H1 (cell line): Measurements from ENCODE around the gene BARX2. TPM values are rescaled to one million over a fixed set of nuclear protein-coding genes. Genes with fewer than 3 reads are reported as not detected.

Experiments
- CTCF ChIA-PET: fragments of 300-600 bp; sonication (Branson Sonifier 250); formaldehyde crosslinking; loops from one replicate; lab custom pipeline; 2021; ENCODE audit not compliant: partially characterized antibody; lab: Charles Lee
- POLR2A ChIA-PET: fragments of 300-600 bp; sonication (Branson Sonifier 250); formaldehyde crosslinking; loops from one replicate; lab custom pipeline; 2021; ENCODE audit warnings: inconsistent platforms; ENCODE audit not compliant: partially characterized antibody; lab: Charles Lee
- DNase-seq, 2 experiments: peaks; one replicate each; pipeline versions ENCODE4 v3.0.0 to v3.0.0-alpha.2; 2010 to 2022; ENCODE audit warnings: low spot score in 2 of 2, low read depth in 1 of 2, mixed read lengths in 1 of 2
- FAIRE-seq: peaks from 2 replicates; lab custom pipeline; 2011; peaks lifted over from hg19 to GRCh38; lab: Jason Lieb, UNC
- H2AFZ ChIP-seq: 2 replicates; pipeline ENCODE4 v1.8.1; 2012; ENCODE audit warnings: low read length, inconsistent platforms
- H2AK5ac ChIP-seq: 2 replicates; pipeline ENCODE4 v1.6.1; 2013; ENCODE audit warnings: low read depth, low read length
- H2BK120ac ChIP-seq: replicated peaks from 2 replicates; pipeline ENCODE3; 2013; ENCODE audit warnings: low read depth, low read length, inconsistent platforms
- H2BK12ac ChIP-seq: 2 replicates; pipeline ENCODE4 v1.6.1; 2013; ENCODE audit warnings: low read depth, low read length
- H2BK15ac ChIP-seq: 2 replicates; pipeline ENCODE4 v1.6.1; 2013; ENCODE audit warnings: low read length
- H2BK20ac ChIP-seq: 2 replicates; pipeline ENCODE4 v1.6.1; 2013; ENCODE audit warnings: low read length
- H2BK5ac ChIP-seq: 2 replicates; pipeline ENCODE4 v1.6.1; 2013; ENCODE audit warnings: low read depth, low read length
- H3K14ac ChIP-seq: 2 replicates; pipeline ENCODE4 v1.6.1; 2013; ENCODE audit warnings: inconsistent platforms; ENCODE audit not compliant: insufficient read length
- H3K18ac ChIP-seq: 2 replicates; pipeline ENCODE4 v1.6.1; 2013; ENCODE audit warnings: low read length; ENCODE audit errors: extremely low read depth
- H3K23ac ChIP-seq: 2 replicates; pipeline ENCODE4 v1.6.1; 2013; ENCODE audit warnings: inconsistent platforms; ENCODE audit not compliant: insufficient read length
- H3K23me2 ChIP-seq: 2 replicates; pipeline ENCODE4 v1.6.1; 2013; ENCODE audit warnings: low read depth, low read length
- H3K27ac ChIP-seq: 2 replicates; pipeline ENCODE4 v1.6.1; 2011; ENCODE audit warnings: low read depth, low read length, inconsistent platforms
- H3K27me3 ChIP-seq, 4 experiments: replicated peaks in 1 of 4; 1 replicate in 1 of 4; 2 replicates in 3 of 4; pipeline versions ENCODE4 v1.6.1 to v1.8.1; 2011 to 2013; ENCODE audit warnings: low read length in 3 of 4, mild to moderate bottlenecking in 3 of 4, inconsistent platforms in 2 of 4, mixed read lengths in 2 of 4, moderate library complexity in 1 of 4; ENCODE audit not compliant: control insufficient read depth in 3 of 4, insufficient read depth in 3 of 4; ENCODE audit errors: extremely low read depth in 1 of 4
- H3K36me3 ChIP-seq, 4 experiments: 2 replicates each; pipeline versions ENCODE4 v1.6.1 to v1.8.1; 2011 to 2013; ENCODE audit warnings: mild to moderate bottlenecking in 4 of 4, low read length in 3 of 4, moderate library complexity in 2 of 4, control low read depth in 1 of 4, inconsistent platforms in 1 of 4; ENCODE audit not compliant: insufficient read depth in 4 of 4, control insufficient read depth in 2 of 4
- H3K4ac ChIP-seq: replicated peaks from 2 replicates; pipeline ENCODE3; 2013; ENCODE audit warnings: low read length, low read depth, mixed read lengths, inconsistent platforms; ENCODE audit not compliant: insufficient read length
- H3K4me1 ChIP-seq, 4 experiments: replicated peaks in 1 of 4; 1 replicate in 1 of 4; 2 replicates in 3 of 4; pipeline versions ENCODE4 v1.6.1 to v1.8.1; 2011 to 2013; ENCODE audit warnings: low read length in 3 of 4, inconsistent platforms in 2 of 4, mixed read lengths in 1 of 4; ENCODE audit not compliant: insufficient read depth in 4 of 4, control insufficient read depth in 3 of 4
- H3K4me2 ChIP-seq, 2 experiments: 2 replicates each; pipeline versions ENCODE4 v1.6.1 to v1.8.1; 2011 to 2013; ENCODE audit warnings: low read depth in 2 of 2, low read length in 2 of 2, control low read depth in 1 of 2, inconsistent platforms in 1 of 2, mild to moderate bottlenecking in 1 of 2; ENCODE audit not compliant: insufficient read depth in 1 of 2
- H3K4me3 ChIP-seq, 4 experiments: fragments of 200-600, 300-600 bp in 1 of 4; sonication (generic), shearing (Covaris generic), sonication (Bioruptor Twin) in 1 of 4; 2 replicates each; pipeline versions ENCODE4 v1.5.1 to v1.8.1; 2011 to 2016; ENCODE audit warnings: low read length in 4 of 4, low read depth in 3 of 4, control low read depth in 2 of 4, inconsistent platforms in 2 of 4, mild to moderate bottlenecking in 2 of 4, mixed read lengths in 1 of 4, moderate library complexity in 1 of 4; ENCODE audit not compliant: insufficient read depth in 2 of 4; ENCODE audit errors: extremely low read depth in 1 of 4
- H3K56ac ChIP-seq: replicated peaks from 2 replicates; pipeline ENCODE3; 2013; ENCODE audit warnings: low read depth, mild to moderate bottlenecking, mixed read lengths, low read length, inconsistent platforms; ENCODE audit not compliant: insufficient read length
- H3K79me1 ChIP-seq: 2 replicates; pipeline ENCODE4 v1.6.1; 2013; ENCODE audit warnings: low read depth, low read length, control low read depth
- H3K79me2 ChIP-seq, 2 experiments: 2 replicates each; pipeline versions ENCODE4 v1.6.1 to v1.8.1; 2012 to 2013; ENCODE audit warnings: low read length in 2 of 2, mild to moderate bottlenecking in 2 of 2, inconsistent platforms in 1 of 2; ENCODE audit not compliant: insufficient read depth in 2 of 2, control insufficient read depth in 1 of 2
- H3K9ac ChIP-seq, 4 experiments: replicated peaks in 1 of 4; 1 replicate in 1 of 4; 2 replicates in 3 of 4; pipeline versions ENCODE4 v1.6.1 to v1.8.1; 2011 to 2013; ENCODE audit warnings: low read depth in 3 of 4, low read length in 3 of 4, control low read depth in 2 of 4, mild to moderate bottlenecking in 2 of 4, moderate library complexity in 2 of 4, inconsistent platforms in 1 of 4; ENCODE audit errors: extremely low read depth in 1 of 4
- H3K9me3 ChIP-seq, 2 experiments: 2 replicates each; pipeline versions ENCODE4 v1.6.1 to v1.8.1; 2012 to 2013; ENCODE audit warnings: mild to moderate bottlenecking in 2 of 2, moderate library complexity in 2 of 2, control low read depth in 1 of 2, inconsistent platforms in 1 of 2, low read depth in 1 of 2, low read length in 1 of 2, mixed read lengths in 1 of 2; ENCODE audit not compliant: insufficient read depth in 2 of 2
- H4K20me1 ChIP-seq, 2 experiments: replicated peaks in 1 of 2; 2 replicates each; pipeline versions ENCODE3 to v1.8.1; 2011 to 2013; ENCODE audit warnings: inconsistent platforms in 2 of 2, low read length in 2 of 2, mild to moderate bottlenecking in 1 of 2; ENCODE audit not compliant: insufficient read depth in 2 of 2, control insufficient read depth in 1 of 2
- H4K5ac ChIP-seq: 2 replicates; pipeline ENCODE4 v1.6.1; 2013; ENCODE audit warnings: low read length, low read depth, mixed read lengths, inconsistent platforms; ENCODE audit not compliant: insufficient read length
- H4K8ac ChIP-seq: 2 replicates; pipeline ENCODE4 v1.8.0; 2013; ENCODE audit warnings: mild to moderate bottlenecking, moderate library complexity, low read length, inconsistent platforms; ENCODE audit not compliant: insufficient read depth; ENCODE audit errors: extremely low read depth
- H4K91ac ChIP-seq: replicated peaks from 2 replicates; pipeline ENCODE3; 2013; ENCODE audit warnings: low read length, mixed read lengths, inconsistent platforms; ENCODE audit not compliant: insufficient read length
- EP300 ChIP-seq, 2 experiments: IDR thresholded peaks; 1 replicate in 1 of 2; 2 replicates in 1 of 2; pipeline ENCODE4 v1.6.1; 2011 to 2012; ENCODE audit warnings: low read depth in 2 of 2, low read length in 2 of 2, mild to moderate bottlenecking in 2 of 2, borderline replicate concordance in 1 of 2, inconsistent platforms in 1 of 2, moderate library complexity in 1 of 2
- EZH2 ChIP-seq: fragments of 200-600 bp; sonication (generic); IDR thresholded peaks from 2 replicates; pipeline ENCODE4 v1.7.1; 2012; ENCODE audit warnings: low read depth, mild to moderate bottlenecking, moderate library complexity, low read length, inconsistent platforms; ENCODE audit not compliant: severe bottlenecking
- GABPA ChIP-seq: IDR thresholded peaks from 2 replicates; pipeline ENCODE4 v1.6.1; 2011; ENCODE audit warnings: mild to moderate bottlenecking, low read length, moderate library complexity, borderline replicate concordance; ENCODE audit not compliant: insufficient read depth
- GTF2F1 ChIP-seq: IDR thresholded peaks from 2 replicates; pipeline ENCODE4 v1.6.1; 2012; ENCODE audit warnings: low read depth, low read length, improper control_type of control experiment, borderline replicate concordance
- NRF1 ChIP-seq: IDR thresholded peaks from 2 replicates; pipeline ENCODE4 v1.6.1; 2011; ENCODE audit warnings: mild to moderate bottlenecking, low read depth, low read length, improper control_type of control experiment
- SP4 ChIP-seq: IDR thresholded peaks from 2 replicates; pipeline ENCODE4 v1.6.1; 2012; ENCODE audit warnings: low read length, inconsistent platforms
- TAF1 ChIP-seq: IDR thresholded peaks from 2 replicates; pipeline ENCODE4 v1.6.1; 2011; ENCODE audit warnings: mild to moderate bottlenecking, low read depth, low read length
- TCF12 ChIP-seq: IDR thresholded peaks from 2 replicates; pipeline ENCODE4 v1.6.1; 2011; ENCODE audit warnings: low read depth, mild to moderate bottlenecking, low read length
- WGBS, 2 experiments: shearing (Covaris generic) in 1 of 2; methylation state at CpG; one replicate each; pipeline versions ENCODE4 v1.1.6 to v1.1.7; 2013 to 2015; ENCODE audit warnings: low lambda C conversion rate in 2 of 2, mixed read lengths in 2 of 2, inconsistent platforms in 1 of 2, low coverage in 1 of 2, missing lambda C conversion rate in 1 of 2; ENCODE audit not compliant: insufficient replicate concordance in 2 of 2, insufficient coverage in 1 of 2, insufficient read length in 1 of 2; ENCODE audit errors: extremely low coverage in 1 of 2, missing lambda C conversion rate in 1 of 2; 5-methylcytosine and 5-hydroxymethylcytosine counted together
- polyA plus RNA-seq, 7 experiments: library from polyadenylated mRNA; depleted of rRNA in 3 of 7; stranded (reverse) in 5 of 7; unstranded in 2 of 7; fragments of >200 nt in 5 of 7; fragments of 200-250 nt in 2 of 7; gene quantifications; 1 replicate in 5 of 7; 2 replicates in 1 of 7; 4 replicates in 1 of 7; pipeline versions ENCODE4 v1.2.1 to v1.2.3, GENCODE V29; 2011 to 2013; ENCODE audit warnings: missing spikeins in 2 of 7, mixed read lengths in 2 of 7
- total RNA-seq: library from RNA; stranded (reverse); fragmentation: NEBNext Ultra II Directional; extraction: Animal tissue kit (Norgen Biotek cat#: 25700); gene quantifications from 2 replicates; pipeline ENCODE4 v1.2.1, GENCODE V29; 2021
- TF ChIP-seq, protein P1 (sequence below), 3 experiments: IDR thresholded peaks; 1 replicate in 2 of 3; 2 replicates in 1 of 3; pipeline versions ENCODE4 v1.5.1 to v1.6.1; 2011; ENCODE audit warnings: low read length in 3 of 3, mild to moderate bottlenecking in 3 of 3, inconsistent platforms in 2 of 3, low read depth in 1 of 3, moderate library complexity in 1 of 3; ENCODE audit not compliant: insufficient read depth in 1 of 3; ENCODE audit errors: control extremely low read depth in 1 of 3

Gene BARX2
- total and polyA plus RNA-seq, 2 of the 8 experiments (the other 6 are each of a cell fraction or from before 2014, with no cell fraction given): not detected

GRCh38 chr11:129376658-129377341, 1.2 kb downstream of the BARX2 start:
- no peak for DNase-seq
- Histone ChIP-seq H2AFZ (no peak overlapping the region), H4K8ac (no peak overlapping the region), H3K9ac (no peak overlapping the region), H2BK5ac (no peak overlapping the region), H4K20me1 (peaks cover 2% of the 10 kb centered on the region in 2 experiments), H3K36me3 (no peaks in the 10 kb centered on the region), H3K4me2 (peak overlapping the region; percentile 81 to 93), H2BK12ac (no peak overlapping the region), H4K91ac (no peak overlapping the region), H3K18ac (no peak overlapping the region), H3K23ac (no peak overlapping the region), H3K23me2 (peaks cover 25% of the 10 kb centered on the region), H3K4ac (no peak overlapping the region), H2AK5ac (no peak overlapping the region), H3K14ac (no peak overlapping the region), H3K4me3 (peak overlapping the region; percentile 39 to 61 (median 48); a peak in 7 of 8 replicates), H3K27me3 (peaks cover 38 to 58% (median 55%) of the 10 kb centered on the region in 4 experiments), H2BK15ac (no peak overlapping the region), H2BK20ac (no peak overlapping the region), H3K79me1 (no peaks in the 10 kb centered on the region)
- CTCF ChIA-PET: interaction anchor here (0.6 to 4.7 kb wide), 21 partner anchors 8 to 437 kb away, joined by 3 to 45 read pairs (median 4); no protein-coding TSS in a partner anchor
- 50% methylated on average over 12 of the region's 12 CpGs; no CpG with 5 or more reads in 1 of the 2 experiments for WGBS, 2 experiments
- POLR2A ChIA-PET: no interaction called here
- TF ChIP-seq GTF2F1 (no peak), GABPA (no peak), NRF1 (no peak), TAF1 (no peak), SP4 (no peak), TCF12 (no peak), EP300 (IDR thresholded peaks at IDR 0.05; ENCODE audit: borderline replicate concordance in 1 of 2, low read depth in 2 of 2, low read length in 2 of 2) (no peak), EZH2 (no peak)
- TF ChIP-seq, protein P1, sequence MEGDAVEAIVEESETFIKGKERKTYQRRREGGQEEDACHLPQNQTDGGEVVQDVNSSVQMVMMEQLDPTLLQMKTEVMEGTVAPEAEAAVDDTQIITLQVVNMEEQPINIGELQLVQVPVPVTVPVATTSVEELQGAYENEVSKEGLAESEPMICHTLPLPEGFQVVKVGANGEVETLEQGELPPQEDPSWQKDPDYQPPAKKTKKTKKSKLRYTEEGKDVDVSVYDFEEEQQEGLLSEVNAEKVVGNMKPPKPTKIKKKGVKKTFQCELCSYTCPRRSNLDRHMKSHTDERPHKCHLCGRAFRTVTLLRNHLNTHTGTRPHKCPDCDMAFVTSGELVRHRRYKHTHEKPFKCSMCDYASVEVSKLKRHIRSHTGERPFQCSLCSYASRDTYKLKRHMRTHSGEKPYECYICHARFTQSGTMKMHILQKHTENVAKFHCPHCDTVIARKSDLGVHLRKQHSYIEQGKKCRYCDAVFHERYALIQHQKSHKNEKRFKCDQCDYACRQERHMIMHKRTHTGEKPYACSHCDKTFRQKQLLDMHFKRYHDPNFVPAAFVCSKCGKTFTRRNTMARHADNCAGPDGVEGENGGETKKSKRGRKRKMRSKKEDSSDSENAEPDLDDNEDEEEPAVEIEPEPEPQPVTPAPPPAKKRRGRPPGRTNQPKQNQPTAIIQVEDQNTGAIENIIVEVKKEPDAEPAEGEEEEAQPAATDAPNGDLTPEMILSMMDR (IDR thresholded peaks at IDR 0.05; ENCODE audit: control extremely low read depth in 1 of 3, insufficient read depth in 1 of 3, low read depth in 1 of 3, low read length in 3 of 3): no peak
- TF ChIP-seq, all 59 proteins: peak for 0
- peak; percentile 66 for FAIRE-seq
- H3K9me3 ChIP-seq: no peaks in the 10 kb centered on the region
- H3K56ac ChIP-seq: no peak overlapping the region
- peaks cover 0 to 8% (median 6%) of the 10 kb centered on the region in 4 experiments; a peak in 5 of 7 replicates for H3K4me1 ChIP-seq
- H3K79me2 ChIP-seq: no peaks in the 10 kb centered on the region
- no peak overlapping the region for H3K27ac ChIP-seq
- no peak overlapping the region for H2BK120ac ChIP-seq
- no peak overlapping the region for H4K5ac ChIP-seq
